ENCODE results near the gene CEMIP2. TPM values are rescaled to one million over a fixed set of nuclear protein-coding genes. Genes with fewer than 3 reads are reported as not detected.

CEMIP2 gene
- polyA plus RNA-seq, 1 of the 3 experiments (the other 2 are of a cell fraction), result 39.8 TPM

- ChIA-PET POLR2A (no interaction called here), CTCF (no interaction called here)
- TF ChIP-seq TAF1 (IDR thresholded peaks at IDR 0.05; ENCODE audit: borderline replicate concordance, low read depth, low read length) (no peak), ZBTB33 (IDR thresholded peaks at IDR 0.05; ENCODE audit: borderline replicate concordance, low read depth) (no peak), MAX (IDR thresholded peaks at IDR 0.05; ENCODE audit: low read depth) (no peak), MXI1 (IDR thresholded peaks at IDR 0.05; ENCODE audit: low read depth, low read length) (no peak), USF2 (IDR thresholded peaks at IDR 0.05; ENCODE audit: borderline replicate concordance, low read depth, low read length) (no peak)
- Histone ChIP-seq H4K20me1 (ENCODE audit: insufficient read depth) (no peaks in the 10 kb centered on the region), H3K36me3 (replicated peaks in 1 of 2; ENCODE audit: control insufficient read depth in 1 of 2, insufficient read depth in 2 of 2, low read length in 1 of 2) (no peaks in the 10 kb centered on the region), H3F3A (replicated peaks; ENCODE audit: insufficient read depth) (no peaks in the 10 kb centered on the region), H3K27ac (ENCODE audit: low read depth in 2 of 2, low read length in 1 of 2) (no peak overlapping the region), H3K4me2 (no peak overlapping the region), H3K27me3 (ENCODE audit: insufficient read depth) (peaks cover 20% of the 10 kb centered on the region), H3K9me3 (no peaks in the 10 kb centered on the region), H3K9me2 (no peaks in the 10 kb centered on the region), H3K79me2 (ENCODE audit: insufficient read depth) (no peaks in the 10 kb centered on the region), H3K4me1 (ENCODE audit: control insufficient read depth in 1 of 2, insufficient read depth in 2 of 2, low read depth in 1 of 2, low read length in 1 of 2) (no peaks in the 10 kb centered on the region), H3K9ac (no peak overlapping the region), H2AFZ (ENCODE audit: low read depth) (no peak overlapping the region), H3K4me3 (ENCODE audit: low read depth in 2 of 2, low read length in 1 of 2) (no peak overlapping the region)
- DNase-seq, result no peak
- WGBS (ENCODE audit: low lambda C conversion rate), result 11% methylated on average over 1 of the region's 1 CpG
These were observed 130.9 kb downstream of the CEMIP2 start for GRCh38 chr9:71637375-71637774.

GRCh38 chr9:71636143-71636839 lies 132.0 kb downstream of the CEMIP2 start:
- Histone ChIP-seq H3K9ac (no peak overlapping the region), H3F3A (replicated peaks; ENCODE audit: insufficient read depth) (no peaks in the 10 kb centered on the region), H3K4me2 (no peak overlapping the region), H3K27ac (ENCODE audit: low read depth in 2 of 2, low read length in 1 of 2) (no peak overlapping the region), H3K9me2 (no peaks in the 10 kb centered on the region), H4K20me1 (ENCODE audit: insufficient read depth) (no peaks in the 10 kb centered on the region), H3K4me1 (ENCODE audit: control insufficient read depth in 1 of 2, insufficient read depth in 2 of 2, low read depth in 1 of 2, low read length in 1 of 2) (no peaks in the 10 kb centered on the region), H3K9me3 (no peaks in the 10 kb centered on the region), H3K4me3 (ENCODE audit: low read depth in 2 of 2, low read length in 1 of 2) (no peak overlapping the region), H3K27me3 (ENCODE audit: insufficient read depth) (peaks cover 25% of the 10 kb centered on the region), H3K36me3 (replicated peaks in 1 of 2; ENCODE audit: control insufficient read depth in 1 of 2, insufficient read depth in 2 of 2, low read length in 1 of 2) (no peaks in the 10 kb centered on the region), H2AFZ (ENCODE audit: low read depth) (no peak overlapping the region), H3K79me2 (ENCODE audit: insufficient read depth) (no peaks in the 10 kb centered on the region)
- DNase-seq, result no peak
- WGBS (ENCODE audit: low lambda C conversion rate), result 29% methylated on average over 5 of the region's 5 CpGs
- ChIA-PET CTCF (interaction anchor here (0.7 kb wide), 1 partner anchor 391 kb away, joined by 3 read pairs; no protein-coding TSS in a partner anchor), POLR2A (no interaction called here)
- TF ChIP-seq FOXJ3 (CRISPR knock-in tag; IDR thresholded peaks at IDR 0.05) (no peak), GATA2 (CRISPR knock-in tag; IDR thresholded peaks at IDR 0.05) (no peak), MEF2A (IDR thresholded peaks at IDR 0.05; ENCODE audit: borderline replicate concordance, low read depth) (no peak), CHD2 (IDR thresholded peaks at IDR 0.05; ENCODE audit: low read length, partially characterized antibody) (no peak), SMC3 (IDR thresholded peaks at IDR 0.05; ENCODE audit: low read depth, low read length) (no peak), MXI1 (IDR thresholded peaks at IDR 0.05; ENCODE audit: low read depth, low read length) (no peak), RAD21 (IDR thresholded peaks at IDR 0.05; ENCODE audit: low read length) (no peak), TAF1 (IDR thresholded peaks at IDR 0.05; ENCODE audit: borderline replicate concordance, low read depth, low read length) (no peak), EP300 (IDR thresholded peaks at IDR 0.05; ENCODE audit: borderline replicate concordance in 1 of 2, low read depth in 1 of 2, low read length in 1 of 2) (no peak), TCF12 (IDR thresholded peaks at IDR 0.05) (no peak), RXRA (IDR thresholded peaks at IDR 0.05; ENCODE audit: borderline replicate concordance, low read depth) (no peak), FOSL2 (IDR thresholded peaks at IDR 0.05; ENCODE audit: borderline replicate concordance, low read depth) (no peak), FOXM1 (IDR thresholded peaks at IDR 0.05; ENCODE audit: low read depth) (no peak), USF1 (IDR thresholded peaks at IDR 0.05; ENCODE audit: borderline replicate concordance, low read depth) (no peak), RFX5 (IDR thresholded peaks at IDR 0.05; ENCODE audit: low read length) (no peak)
